NCI-H510A (cell line): Measurements from ENCODE around the gene PRDM16.

Experiments
- DNase-seq: peaks from one replicate; lab custom pipeline; 2025; lab: John Stamatoyannopoulos, UW

Gene PRDM16

GRCh38 chr1:3124246-3124645, 55.2 kb downstream of the PRDM16 start:
- no peak for DNase-seq

GRCh38 chr1:3125078-3125477, 56.1 kb downstream of the PRDM16 start:
- no peak for DNase-seq

- DNase-seq, result no peak
Measured at GRCh38 chr1:3125546-3126368, 56.8 kb downstream of the PRDM16 start.

GRCh38 chr1:3126756-3127678, 58.0 kb downstream of the PRDM16 start:
- DNase-seq, result no peak

GRCh38 chr1:3127738-3128137, 58.7 kb downstream of the PRDM16 start:
- no peak for DNase-seq

GRCh38 chr1:3128431-3129132, 59.6 kb downstream of the PRDM16 start:
- DNase-seq, result no peak

GRCh38 chr1:3129133-3129490, 60.1 kb downstream of the PRDM16 start:
- no peak for DNase-seq

- no peak for DNase-seq
Measured at GRCh38 chr1:3130268-3130667, 61.3 kb downstream of the PRDM16 start.

- DNase-seq, result no peak
Measured at GRCh38 chr1:3132660-3133059, 63.7 kb downstream of the PRDM16 start.

GRCh38 chr1:3133686-3134085, 64.7 kb downstream of the PRDM16 start:
- DNase-seq, result no peak

GRCh38 chr1:3134381-3135072, 65.5 kb downstream of the PRDM16 start:
- no peak for DNase-seq

- no peak for DNase-seq
Measured at GRCh38 chr1:3135073-3135702, 66.2 kb downstream of the PRDM16 start.

- no peak for DNase-seq
Measured at GRCh38 chr1:3135744-3136455, 66.9 kb downstream of the PRDM16 start.

- no peak for DNase-seq
Measured at GRCh38 chr1:3136532-3136931, 67.5 kb downstream of the PRDM16 start.

- DNase-seq, result no peak
Measured at GRCh38 chr1:3137111-3138100, 68.4 kb downstream of the PRDM16 start.

- no peak for DNase-seq
Measured at GRCh38 chr1:3138623-3139151, 69.7 kb downstream of the PRDM16 start.

- DNase-seq, result no peak
Measured at GRCh38 chr1:3139451-3139852, 70.4 kb downstream of the PRDM16 start.

GRCh38 chr1:3139871-3140361, 70.9 kb downstream of the PRDM16 start:
- no peak for DNase-seq

GRCh38 chr1:3140437-3140836, 71.4 kb downstream of the PRDM16 start:
- DNase-seq, result no peak
